Kidney (tissue), 14 donors: ENCODE results near the gene KLC3. TPM values are rescaled to one million over a fixed set of nuclear protein-coding genes. Genes with fewer than 3 reads are reported as not detected.

Experiments
- DNase-seq, 5 donors: peaks; one replicate each; pipeline ENCODE4 v3.0.0-alpha.2; 2013 to 2020
- FAIRE-seq: peaks from 2 replicates; lab custom pipeline; 2012; peaks lifted over from hg19 to GRCh38; lab: Jason Lieb, UNC
- H3K27ac ChIP-seq, 2 donors: one replicate each; pipeline ENCODE4 v1.7.0; 2013; ENCODE audit warnings: low read depth in 2 of 2, low read length in 2 of 2, inconsistent platforms in 1 of 2
- H3K27me3 ChIP-seq: one replicate; pipeline ENCODE4 v1.7.1; 2013; ENCODE audit warnings: low read length, inconsistent platforms; ENCODE audit not compliant: control insufficient read depth, insufficient read depth
- H3K36me3 ChIP-seq, 3 donors: one replicate each; pipeline versions ENCODE4 v1.7.0 to v1.7.1; 2013; ENCODE audit warnings: low read length in 3 of 3, control low read depth in 1 of 3, inconsistent platforms in 1 of 3; ENCODE audit not compliant: insufficient read depth in 3 of 3, control insufficient read depth in 2 of 3
- H3K4me1 ChIP-seq, 3 donors: one replicate each; pipeline versions ENCODE4 v1.7.0 to v1.7.1; 2013; ENCODE audit warnings: low read length in 3 of 3, inconsistent platforms in 1 of 3, low read depth in 1 of 3; ENCODE audit not compliant: control insufficient read depth in 2 of 3, insufficient read depth in 2 of 3
- H3K4me3 ChIP-seq, 3 donors: one replicate each; pipeline versions ENCODE4 v1.7.0 to v1.8.1; 2013; ENCODE audit warnings: low read length in 3 of 3, control low read depth in 1 of 3, inconsistent platforms in 1 of 3
- H3K9ac ChIP-seq, 3 donors: one replicate each; pipeline versions ENCODE4 v1.7.0 to v1.7.1; 2013; ENCODE audit warnings: low read length in 3 of 3, control low read depth in 1 of 3, inconsistent platforms in 1 of 3
- H3K9me3 ChIP-seq, 3 donors: one replicate each; pipeline versions ENCODE4 v1.7.0 to v1.7.1; 2013; ENCODE audit warnings: low read length in 3 of 3, control low read depth in 1 of 3, inconsistent platforms in 1 of 3; ENCODE audit not compliant: control insufficient read depth in 2 of 3, insufficient read depth in 1 of 3
- CTCF ChIP-seq: IDR thresholded peaks from 3 replicates; pipeline ENCODE4 v1.5.1; 2012; ENCODE audit warnings: mild to moderate bottlenecking, moderate library complexity, borderline replicate concordance; ENCODE audit not compliant: insufficient read depth; ENCODE audit errors: extremely low read depth
- intact Hi-C: fragments of 100-400 bp; cut with DNase I; formaldehyde crosslinking; loops from one replicate; pipeline ENCODE4 v1.11.1; 2022
- polyA plus RNA-seq: library from polyadenylated mRNA; stranded (reverse); fragments of 350-450 nt; fragmentation: Illumina TruSeq; extraction: RNeasy Lipid Tissue Mini Kit (QIAGEN cat#74804); gene quantifications from one replicate; pipeline ENCODE4 v1.2.3, GENCODE V29; 2014; ENCODE audit warnings: low read depth, low replicate concordance; ENCODE audit not compliant: insufficient read depth
- total RNA-seq: library from RNA; stranded (reverse); fragmentation: NEBNext Ultra II Directional; extraction: Animal tissue kit (Norgen Biotek cat#: 25700); gene quantifications from one replicate; pipeline ENCODE4 v1.2.1, GENCODE V29; 2021
- donor health status: control.
- donor health status: control.
- donor health status: control.
- donor health status: control.
- donor health status: control.
- donor health status: DM: yes; HTN: yes; CAD: no.
- donor health status: Normal renal cell carcinoma (clear cell type).

KLC3 gene
- total and polyA plus RNA-seq, 2 donors from 2014 or later = 3.3 to 4.5 TPM

DNA sequence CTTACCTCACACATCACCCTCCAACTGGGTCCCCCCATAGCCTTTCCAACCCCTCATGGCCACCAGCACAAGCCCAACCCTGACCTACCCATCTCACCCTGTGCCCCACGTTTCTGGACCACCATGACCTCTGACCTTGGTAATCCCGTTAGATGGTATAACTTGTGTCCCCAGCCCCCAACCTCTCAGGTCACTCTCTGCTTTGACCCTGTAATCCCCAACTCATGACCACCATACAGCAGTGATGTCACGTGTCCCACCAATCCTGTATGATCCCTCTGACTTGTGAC lies 8.5 kb downstream of the KLC3 start:
- no peak for FAIRE-seq
- TF ChIP-seq CTCF = no peak
- Histone ChIP-seq H3K4me1 (no peaks in the 10 kb centered on the region), H3K9me3 (no peaks in the 10 kb centered on the region), H3K9ac (no peak overlapping the region), H3K27ac (no peak overlapping the region), H3K36me3 (peaks cover 0 to 5% (median 0%) of the 10 kb centered on the region in 3 donors), H3K4me3 (no peak overlapping the region), H3K27me3 (no peaks in the 10 kb centered on the region)
- intact Hi-C loops = no loop called here
- DNase-seq = no peak

DNA sequence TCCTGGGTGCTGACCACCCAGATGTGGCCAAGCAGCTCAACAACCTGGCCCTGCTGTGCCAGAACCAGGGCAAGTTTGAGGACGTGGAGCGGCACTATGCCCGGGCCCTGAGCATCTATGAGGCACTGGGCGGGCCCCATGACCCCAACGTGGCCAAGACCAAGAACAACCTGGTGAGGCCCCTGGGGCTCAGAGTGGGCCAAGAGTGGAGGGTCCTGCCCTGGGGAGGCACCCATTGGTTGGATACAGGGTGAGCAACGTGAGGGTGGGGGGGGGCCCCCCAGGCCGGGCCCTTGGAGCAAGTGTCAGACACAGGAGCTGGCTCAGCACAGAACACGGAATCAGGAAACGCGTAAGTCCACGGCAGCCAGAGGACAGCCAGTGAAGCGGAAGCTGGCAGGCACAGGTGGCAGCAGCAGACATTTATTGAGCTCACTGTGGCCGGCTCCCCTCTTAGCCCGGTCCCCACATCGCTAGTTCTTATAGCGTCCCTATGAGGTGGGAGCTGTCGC lies 8.9 kb downstream of the KLC3 start:
- intact Hi-C loops = no loop called here

GRCh38 chr19:45350477-45351058 lies 10.0 kb downstream of the KLC3 start:
- DNase-seq (no peak), FAIRE-seq (no peak)
- intact Hi-C loops = no loop called here
- Histone ChIP-seq H3K36me3 (peaks cover 0 to 8% (median 3%) of the 10 kb centered on the region in 3 donors), H3K9me3 (no peaks in the 10 kb centered on the region), H3K9ac (no peak overlapping the region), H3K27ac (no peak overlapping the region), H3K27me3 (no peaks in the 10 kb centered on the region), H3K4me1 (no peaks in the 10 kb centered on the region), H3K4me3 (no peak overlapping the region)
- TF ChIP-seq CTCF = no peak

More for the DNA sequence above, 8.9 kb downstream of the KLC3 start:
- no peak for FAIRE-seq
- peaks cover 0 to 5% (median 1%) of the 10 kb centered on the region in 3 donors for H3K36me3 ChIP-seq
- H3K9me3 ChIP-seq = no peaks in the 10 kb centered on the region
- H3K27me3 ChIP-seq = no peaks in the 10 kb centered on the region
- DNase-seq = no peak
- H3K4me3 ChIP-seq = no peak overlapping the region
- H3K4me1 ChIP-seq = no peaks in the 10 kb centered on the region
- TF ChIP-seq CTCF = no peak
- no peak overlapping the region for H3K9ac ChIP-seq
- H3K27ac ChIP-seq = no peak overlapping the region
